CD4-positive, CD25-positive, alpha-beta regulatory T cell (primary cell): ENCODE measurements around the gene ZNF516. TPM values are rescaled to one million over a fixed set of nuclear protein-coding genes. Genes with fewer than 3 reads are reported as not detected.
A peak's percentile ranks its signal among the peaks of the same experiment; 100 is the strongest.

ENCODE experiments used
- ATAC-seq, 2 donors: fragments of 150-1000 bp; cut with Tn5 transposase; one replicate each; pipeline ENCODE4 v1.10.0; 2021; ENCODE audit warnings: low read depth in 2 of 2, moderate number of reproducible peaks in 2 of 2, moderate library complexity in 1 of 2
- DNase-seq, 3 donors: peaks; one replicate each; pipeline versions ENCODE4 v3.0.0 to v3.0.0-alpha.2; 2012 to 2022; ENCODE audit warnings: mixed read lengths in 1 of 3
- H3K27ac ChIP-seq: one replicate; pipeline ENCODE4 v1.7.0; 2013; ENCODE audit warnings: mild to moderate bottlenecking, low read length; ENCODE audit not compliant: insufficient read depth, poor library complexity, severe bottlenecking
- H3K27me3 ChIP-seq: one replicate; pipeline ENCODE4 v1.7.0; 2013; ENCODE audit warnings: low read length; ENCODE audit not compliant: control insufficient read depth, insufficient read depth
- H3K36me3 ChIP-seq: one replicate; pipeline ENCODE4 v1.7.0; 2013; ENCODE audit warnings: mild to moderate bottlenecking, low read length, moderate library complexity; ENCODE audit not compliant: control insufficient read depth, insufficient read depth
- H3K4me1 ChIP-seq: 2 replicates; pipeline ENCODE4 v1.7.0; 2013; ENCODE audit warnings: mild to moderate bottlenecking, low read length; ENCODE audit not compliant: insufficient read depth, control insufficient read depth, poor library complexity, severe bottlenecking
- H3K4me3 ChIP-seq: one replicate; pipeline ENCODE4 v1.7.0; 2013; ENCODE audit warnings: low read depth, mild to moderate bottlenecking, low read length, moderate library complexity
- H3K9me3 ChIP-seq, 2 experiments: 1 replicate in 1 of 2; 2 replicates in 1 of 2; pipeline ENCODE4 v1.7.0; 2013; ENCODE audit warnings: low read length in 2 of 2, mild to moderate bottlenecking in 1 of 2, moderate library complexity in 1 of 2; ENCODE audit not compliant: control insufficient read depth in 2 of 2
- H3K27ac Mint-ChIP-seq, 3 donors: one replicate each; pipeline ENCODE4 v1.8.0; 2020 to 2022; ENCODE audit warnings: mild to moderate bottlenecking in 3 of 3, mixed read lengths in 3 of 3, moderate library complexity in 2 of 3
- H3K27me3 Mint-ChIP-seq: one replicate; pipeline ENCODE4 v1.8.0; 2022; ENCODE audit warnings: mild to moderate bottlenecking, mixed read lengths
- H3K36me3 Mint-ChIP-seq: one replicate; pipeline ENCODE4 v1.8.0; 2020; ENCODE audit warnings: mixed read lengths
- H3K4me1 Mint-ChIP-seq, 4 donors: one replicate each; pipeline ENCODE4 v1.8.0; 2020 to 2022; ENCODE audit warnings: mixed read lengths in 4 of 4, mild to moderate bottlenecking in 1 of 4
- H3K4me3 Mint-ChIP-seq, 4 donors: one replicate each; pipeline ENCODE4 v1.8.0; 2020 to 2022; ENCODE audit warnings: mild to moderate bottlenecking in 4 of 4, mixed read lengths in 4 of 4, moderate library complexity in 3 of 4
- H3K9me3 Mint-ChIP-seq, 7 donors: one replicate each; pipeline ENCODE4 v1.8.0; 2020 to 2022; ENCODE audit warnings: mixed read lengths in 7 of 7, mild to moderate bottlenecking in 3 of 7, moderate library complexity in 2 of 7
- polyA plus RNA-seq, 4 donors: library from polyadenylated mRNA; unstranded; fragments of 300-500 nt; fragmentation: Illumina TruSeq; gene quantifications; one replicate each; pipeline ENCODE4 v1.2.3, GENCODE V29; 2021
- total RNA-seq: library from RNA; stranded (reverse); gene quantifications from one replicate; pipeline ENCODE4 v1.2.3, GENCODE V29; 2022

The ZNF516 gene
- total and polyA plus RNA-seq, 5 donors from 2014 or later, result 0.26 to 9.9 (median 0.57) TPM; not detected in 1

GRCh38 chr18:76401498-76401897, 93.5 kb downstream of the ZNF516 start:
- Mint-ChIP-seq H3K27ac (peak overlapping the region in 1 of 3 donors; percentile 56), H3K27me3 (no peaks in the 10 kb centered on the region), H3K4me1 (peaks cover 0 to 4% (median under 1%) of the 10 kb centered on the region in 4 donors), H3K36me3 (no peaks in the 10 kb centered on the region), H3K4me3 (no peak overlapping the region), H3K9me3 (peaks cover 0 to under 1% (median 0%) of the 10 kb centered on the region in 7 donors)
- Histone ChIP-seq H3K36me3 (no peaks in the 10 kb centered on the region), H3K27ac (no peak overlapping the region), H3K4me1 (no peaks in the 10 kb centered on the region), H3K9me3 (no peaks in the 10 kb centered on the region), H3K4me3 (no peak overlapping the region), H3K27me3 (no peaks in the 10 kb centered on the region)
- no peak for ATAC-seq
- no peak for DNase-seq

- H3K27ac Mint-ChIP-seq, result no peak overlapping the region
- DNase-seq, result no peak
Observed at GRCh38 chr18:76399613-76400391, 95.2 kb downstream of the ZNF516 start.

GRCh38 chr18:76398896-76399612, 96.0 kb downstream of the ZNF516 start:
- Histone ChIP-seq H3K4me3 (no peak overlapping the region), H3K27me3 (no peaks in the 10 kb centered on the region), H3K9me3 (no peaks in the 10 kb centered on the region), H3K4me1 (no peaks in the 10 kb centered on the region), H3K36me3 (no peaks in the 10 kb centered on the region), H3K27ac (no peak overlapping the region)
- H3K4me1 Mint-ChIP-seq, result peaks cover 0 to 4% (median under 1%) of the 10 kb centered on the region in 4 donors
- DNase-seq (peak; percentile 39 to 70 (median 60)), ATAC-seq (peak; percentile 81 to 83)
- H3K27me3 Mint-ChIP-seq, result no peaks in the 10 kb centered on the region
- no peaks in the 10 kb centered on the region for H3K36me3 Mint-ChIP-seq
- H3K27ac Mint-ChIP-seq, result no peak overlapping the region
- H3K9me3 Mint-ChIP-seq, result no peaks in the 10 kb centered on the region
- no peak overlapping the region for H3K4me3 Mint-ChIP-seq

More at GRCh38 chr18:76399613-76400391, 95.2 kb downstream of the ZNF516 start:
- no peaks in the 10 kb centered on the region for H3K9me3 Mint-ChIP-seq
- no peaks in the 10 kb centered on the region for H3K36me3 Mint-ChIP-seq
- H3K27me3 Mint-ChIP-seq, result no peaks in the 10 kb centered on the region
- Histone ChIP-seq H3K4me1 (no peaks in the 10 kb centered on the region), H3K27me3 (no peaks in the 10 kb centered on the region), H3K9me3 (no peaks in the 10 kb centered on the region), H3K36me3 (no peaks in the 10 kb centered on the region), H3K4me3 (no peak overlapping the region), H3K27ac (no peak overlapping the region)
- H3K4me3 Mint-ChIP-seq, result no peak overlapping the region
- peaks cover 0 to 4% (median under 1%) of the 10 kb centered on the region in 4 donors for H3K4me1 Mint-ChIP-seq
- no peak for ATAC-seq

GRCh38 chr18:76398295-76398694, 96.7 kb downstream of the ZNF516 start:
- H3K27me3 Mint-ChIP-seq, result no peaks in the 10 kb centered on the region
- Histone ChIP-seq H3K9me3 (no peaks in the 10 kb centered on the region), H3K4me1 (no peaks in the 10 kb centered on the region), H3K4me3 (no peak overlapping the region), H3K27ac (no peak overlapping the region), H3K27me3 (no peaks in the 10 kb centered on the region), H3K36me3 (no peaks in the 10 kb centered on the region)
- no peak overlapping the region for H3K4me3 Mint-ChIP-seq
- no peaks in the 10 kb centered on the region for H3K9me3 Mint-ChIP-seq
- H3K27ac Mint-ChIP-seq, result no peak overlapping the region
- H3K36me3 Mint-ChIP-seq, result no peaks in the 10 kb centered on the region
- ATAC-seq, result no peak
- DNase-seq, result no peak
- peaks cover 0 to 4% (median under 1%) of the 10 kb centered on the region in 4 donors for H3K4me1 Mint-ChIP-seq

GRCh38 chr18:76397631-76398030, 97.4 kb downstream of the ZNF516 start:
- Mint-ChIP-seq H3K36me3 (no peaks in the 10 kb centered on the region), H3K27ac (no peak overlapping the region), H3K9me3 (no peaks in the 10 kb centered on the region), H3K27me3 (no peaks in the 10 kb centered on the region), H3K4me3 (no peak overlapping the region), H3K4me1 (peaks cover 0 to 4% (median under 1%) of the 10 kb centered on the region in 4 donors)
- H3K4me1 ChIP-seq, result no peaks in the 10 kb centered on the region
- no peak overlapping the region for H3K27ac ChIP-seq
- H3K9me3 ChIP-seq, result no peaks in the 10 kb centered on the region
- DNase-seq, result no peak
- H3K36me3 ChIP-seq, result no peaks in the 10 kb centered on the region
- no peaks in the 10 kb centered on the region for H3K27me3 ChIP-seq
- no peak for ATAC-seq
- H3K4me3 ChIP-seq, result no peak overlapping the region

- no peak overlapping the region for H3K4me3 Mint-ChIP-seq
Observed at GRCh38 chr18:76396792-76397191, 98.2 kb downstream of the ZNF516 start.

GRCh38 chr18:76395609-76396008, 99.4 kb downstream of the ZNF516 start:
- Histone ChIP-seq H3K36me3 (no peaks in the 10 kb centered on the region), H3K27me3 (no peaks in the 10 kb centered on the region), H3K27ac (no peak overlapping the region), H3K4me1 (no peaks in the 10 kb centered on the region), H3K9me3 (no peaks in the 10 kb centered on the region), H3K4me3 (no peak overlapping the region)
- H3K4me3 Mint-ChIP-seq, result no peak overlapping the region
- H3K9me3 Mint-ChIP-seq, result no peaks in the 10 kb centered on the region
- DNase-seq (no peak), ATAC-seq (no peak)
- peaks cover 4% of the 10 kb centered on the region for H3K27me3 Mint-ChIP-seq
- H3K27ac Mint-ChIP-seq, result no peak overlapping the region
- H3K4me1 Mint-ChIP-seq, result peaks cover 0 to 4% (median 2%) of the 10 kb centered on the region in 4 donors
- H3K36me3 Mint-ChIP-seq, result no peaks in the 10 kb centered on the region

More at GRCh38 chr18:76396792-76397191, 98.2 kb downstream of the ZNF516 start:
- no peak for DNase-seq
- Mint-ChIP-seq H3K4me1 (peaks cover 0 to 4% (median under 1%) of the 10 kb centered on the region in 4 donors), H3K27me3 (peaks cover 4% of the 10 kb centered on the region), H3K36me3 (no peaks in the 10 kb centered on the region), H3K9me3 (no peaks in the 10 kb centered on the region), H3K27ac (no peak overlapping the region)
- Histone ChIP-seq H3K27ac (no peak overlapping the region), H3K4me1 (no peaks in the 10 kb centered on the region), H3K36me3 (no peaks in the 10 kb centered on the region), H3K9me3 (no peaks in the 10 kb centered on the region), H3K27me3 (no peaks in the 10 kb centered on the region), H3K4me3 (no peak overlapping the region)
- ATAC-seq, result no peak
